Ovary (tissue), 3 donors: Measurements from ENCODE around the gene YAP1.

Source experiments
- EP300 ChIP-seq: sonication (generic); formaldehyde crosslinking; IDR thresholded peaks from one replicate; pipeline ENCODE4 v1.6.1; 2017; ENCODE audit warnings: antibody characterized with exemption
- POLR2A ChIP-seq: fragments of 450-650 bp; IDR thresholded peaks from one replicate; pipeline ENCODE4 v1.6.1; 2017; ENCODE audit warnings: antibody characterized with exemption, mild to moderate bottlenecking, moderate library complexity
- TF ChIP-seq, protein P1 (sequence below), 3 donors: fragments of 450-650 bp in 2 of 3; fragments of 200-600 bp in 1 of 3; IDR thresholded peaks; one replicate each; pipeline versions ENCODE4 v1.5.1 to v1.8.0; 2016 to 2022; ENCODE audit warnings: antibody characterized with exemption in 3 of 3, mild to moderate bottlenecking in 1 of 3
- donor health status: DM: no; HTN: no; CAD: no.

DNA sequence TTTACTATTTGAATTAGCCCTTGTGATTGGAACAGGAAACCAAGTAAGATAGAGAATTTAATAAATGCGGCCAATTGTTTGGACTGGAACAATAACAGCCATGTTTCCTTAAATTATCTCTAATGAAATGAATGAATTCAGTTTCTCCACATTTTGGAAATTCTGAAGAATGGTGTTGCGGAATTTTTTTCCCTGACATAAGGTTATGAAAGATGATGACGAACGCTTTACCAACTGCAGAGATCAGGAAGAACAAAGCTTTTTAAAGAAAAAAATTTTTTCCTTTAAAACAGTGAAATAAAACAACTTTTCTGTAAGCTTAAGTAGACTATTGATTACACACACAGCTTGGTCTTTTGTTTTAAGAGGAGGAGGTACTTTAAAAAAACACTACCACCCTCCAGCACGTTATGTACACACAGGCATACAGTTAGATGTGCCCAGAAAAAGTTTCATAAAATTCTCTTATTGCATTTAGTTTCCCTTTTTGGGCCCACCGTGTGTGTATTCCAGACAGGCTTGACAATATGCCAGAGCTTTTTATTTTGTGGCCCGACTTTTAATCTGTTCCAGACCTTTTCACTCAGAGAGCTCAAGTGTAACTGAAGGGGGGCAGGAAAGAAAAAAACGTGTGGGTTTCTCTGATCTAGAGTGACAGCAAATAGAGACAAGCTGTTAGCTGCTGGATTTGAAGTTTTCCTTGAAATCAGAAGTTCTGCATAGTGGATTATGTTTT, 77.3 kb downstream of the YAP1 start:
- TF ChIP-seq POLR2A: no peak
- TF ChIP-seq, protein P1, sequence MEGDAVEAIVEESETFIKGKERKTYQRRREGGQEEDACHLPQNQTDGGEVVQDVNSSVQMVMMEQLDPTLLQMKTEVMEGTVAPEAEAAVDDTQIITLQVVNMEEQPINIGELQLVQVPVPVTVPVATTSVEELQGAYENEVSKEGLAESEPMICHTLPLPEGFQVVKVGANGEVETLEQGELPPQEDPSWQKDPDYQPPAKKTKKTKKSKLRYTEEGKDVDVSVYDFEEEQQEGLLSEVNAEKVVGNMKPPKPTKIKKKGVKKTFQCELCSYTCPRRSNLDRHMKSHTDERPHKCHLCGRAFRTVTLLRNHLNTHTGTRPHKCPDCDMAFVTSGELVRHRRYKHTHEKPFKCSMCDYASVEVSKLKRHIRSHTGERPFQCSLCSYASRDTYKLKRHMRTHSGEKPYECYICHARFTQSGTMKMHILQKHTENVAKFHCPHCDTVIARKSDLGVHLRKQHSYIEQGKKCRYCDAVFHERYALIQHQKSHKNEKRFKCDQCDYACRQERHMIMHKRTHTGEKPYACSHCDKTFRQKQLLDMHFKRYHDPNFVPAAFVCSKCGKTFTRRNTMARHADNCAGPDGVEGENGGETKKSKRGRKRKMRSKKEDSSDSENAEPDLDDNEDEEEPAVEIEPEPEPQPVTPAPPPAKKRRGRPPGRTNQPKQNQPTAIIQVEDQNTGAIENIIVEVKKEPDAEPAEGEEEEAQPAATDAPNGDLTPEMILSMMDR (IDR thresholded peaks at IDR 0.05): no peak
- TF ChIP-seq EP300: no peak
